Measurements from ENCODE around the gene C1orf159.

C1orf159 gene

DNA sequence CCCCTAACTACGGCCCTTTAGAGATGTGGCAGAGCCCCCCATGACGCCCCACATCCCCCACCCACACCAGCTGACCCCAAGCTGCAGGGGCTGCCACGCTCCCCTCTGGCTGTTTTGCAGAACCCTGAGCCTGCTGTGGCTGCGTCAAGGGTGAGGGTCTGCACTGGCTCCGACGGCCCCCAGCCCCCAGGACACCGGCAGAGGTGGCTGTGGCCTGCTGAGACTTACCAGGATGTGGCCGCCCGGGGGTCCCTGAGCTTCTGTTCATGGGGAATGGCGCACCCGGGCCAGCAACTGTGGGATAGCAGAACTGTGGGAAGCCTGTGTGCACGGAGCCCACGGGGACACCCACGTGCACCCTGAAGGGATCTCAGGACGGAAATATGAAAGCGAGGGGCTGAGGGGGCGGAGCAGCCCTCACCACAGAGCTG lies 29.0 kb downstream of the C1orf159 start:
- DNase-seq (ENCODE audit: low read depth): no peak
- TF ChIP-seq CTCF (IDR thresholded peaks at IDR 0.05; ENCODE audit: low read length, missing control alignments): no peak
- no peak overlapping the region for H3K4me3 ChIP-seq (replicated peaks; ENCODE audit: low read depth, low read length)

DNA sequence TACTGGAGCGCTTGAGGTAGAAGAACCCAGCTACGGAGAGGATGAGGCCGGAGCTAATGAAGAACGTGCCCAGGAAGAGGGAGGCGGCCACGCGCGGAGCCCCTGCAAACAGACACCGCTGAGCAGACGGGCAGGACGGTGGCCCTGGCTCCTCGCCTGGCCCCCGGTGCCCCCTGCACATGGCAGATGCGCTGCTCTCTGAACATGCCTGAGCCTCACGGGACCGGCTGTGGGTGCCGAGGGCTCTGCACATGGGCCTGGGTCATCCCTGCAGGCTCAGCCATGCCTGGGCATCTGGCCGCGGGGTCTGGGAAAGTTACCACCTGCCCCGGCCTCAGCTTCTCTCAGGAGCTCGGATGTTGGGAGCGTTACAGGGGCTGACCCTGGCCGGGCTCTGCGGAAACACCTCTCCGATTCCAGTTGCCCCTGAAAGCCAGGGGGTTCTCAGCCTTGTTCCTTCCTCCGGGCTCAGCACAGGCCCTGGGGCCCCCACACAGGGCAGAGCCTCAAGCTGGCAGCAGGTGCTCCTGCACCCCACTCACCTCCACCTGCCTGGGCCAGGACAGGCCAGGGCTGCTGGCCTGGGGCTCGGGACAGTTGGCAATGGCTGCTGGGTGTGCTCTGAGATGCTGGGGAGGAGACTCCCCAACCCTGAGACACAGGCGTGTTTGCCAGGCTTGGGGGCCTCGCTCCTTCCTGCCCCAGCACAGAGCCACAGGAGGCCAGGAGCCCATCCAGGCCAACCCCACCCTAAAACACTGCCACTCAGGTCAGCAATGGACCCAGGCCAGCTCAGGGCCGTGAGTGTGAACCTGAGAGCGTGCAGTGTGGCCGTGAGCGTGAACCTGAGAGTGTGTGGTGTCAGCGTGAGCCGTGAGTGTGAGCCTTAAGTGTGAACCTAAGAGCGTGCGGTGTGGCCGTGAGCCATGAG lies 29.7 kb downstream of the C1orf159 start:
- H3K4me3 ChIP-seq (replicated peaks; ENCODE audit: low read depth, low read length): no peak overlapping the region
- DNase-seq (ENCODE audit: low read depth): no peak
- no peak for TF ChIP-seq CTCF (IDR thresholded peaks at IDR 0.05; ENCODE audit: low read length, missing control alignments)

DNA sequence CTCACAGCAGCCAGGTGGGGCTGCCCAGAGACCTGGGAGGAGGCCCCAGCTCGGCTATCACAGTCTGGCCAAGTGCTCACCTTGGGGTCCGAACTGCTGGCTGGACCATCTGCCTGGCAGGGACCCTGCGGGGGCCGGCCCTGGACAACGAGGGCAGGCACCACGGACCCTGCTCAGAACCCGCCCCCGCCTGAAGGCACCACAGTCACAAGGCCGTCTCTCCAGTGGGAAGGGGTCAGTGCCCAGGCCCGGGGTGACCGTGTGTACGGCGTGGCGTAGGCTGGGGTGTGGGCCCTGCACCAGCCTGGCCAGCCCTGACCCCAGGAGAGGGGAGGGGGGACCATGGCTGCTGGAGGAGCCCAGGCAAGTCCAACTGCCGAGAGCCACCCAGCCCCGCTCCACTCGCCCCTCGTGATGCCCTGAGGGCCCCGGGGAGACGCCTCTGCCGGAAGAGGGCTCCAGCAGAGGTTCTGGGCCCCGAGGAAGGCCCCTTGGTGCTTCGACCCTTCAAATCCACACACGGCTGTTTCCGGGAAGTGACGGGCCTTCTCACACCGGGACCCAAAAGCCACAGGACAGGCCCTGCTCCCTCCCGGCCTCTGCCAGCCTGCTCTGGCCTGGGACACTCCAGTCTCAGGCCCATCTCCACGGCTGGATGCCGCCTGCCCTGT lies 30.6 kb downstream of the C1orf159 start:
- TF ChIP-seq CTCF (IDR thresholded peaks at IDR 0.05; ENCODE audit: low read length, missing control alignments): no peak
- no peak for DNase-seq (ENCODE audit: low read depth)
- no peak overlapping the region for H3K4me3 ChIP-seq (replicated peaks; ENCODE audit: low read depth, low read length)

GRCh38 chr1:1084372-1085170 lies 31.3 kb downstream of the C1orf159 start:
- no peak for TF ChIP-seq CTCF (IDR thresholded peaks at IDR 0.05; ENCODE audit: low read length, missing control alignments)
- DNase-seq (ENCODE audit: low read depth): no peak
- no peak overlapping the region for H3K4me3 ChIP-seq (replicated peaks; ENCODE audit: low read depth, low read length)

DNA sequence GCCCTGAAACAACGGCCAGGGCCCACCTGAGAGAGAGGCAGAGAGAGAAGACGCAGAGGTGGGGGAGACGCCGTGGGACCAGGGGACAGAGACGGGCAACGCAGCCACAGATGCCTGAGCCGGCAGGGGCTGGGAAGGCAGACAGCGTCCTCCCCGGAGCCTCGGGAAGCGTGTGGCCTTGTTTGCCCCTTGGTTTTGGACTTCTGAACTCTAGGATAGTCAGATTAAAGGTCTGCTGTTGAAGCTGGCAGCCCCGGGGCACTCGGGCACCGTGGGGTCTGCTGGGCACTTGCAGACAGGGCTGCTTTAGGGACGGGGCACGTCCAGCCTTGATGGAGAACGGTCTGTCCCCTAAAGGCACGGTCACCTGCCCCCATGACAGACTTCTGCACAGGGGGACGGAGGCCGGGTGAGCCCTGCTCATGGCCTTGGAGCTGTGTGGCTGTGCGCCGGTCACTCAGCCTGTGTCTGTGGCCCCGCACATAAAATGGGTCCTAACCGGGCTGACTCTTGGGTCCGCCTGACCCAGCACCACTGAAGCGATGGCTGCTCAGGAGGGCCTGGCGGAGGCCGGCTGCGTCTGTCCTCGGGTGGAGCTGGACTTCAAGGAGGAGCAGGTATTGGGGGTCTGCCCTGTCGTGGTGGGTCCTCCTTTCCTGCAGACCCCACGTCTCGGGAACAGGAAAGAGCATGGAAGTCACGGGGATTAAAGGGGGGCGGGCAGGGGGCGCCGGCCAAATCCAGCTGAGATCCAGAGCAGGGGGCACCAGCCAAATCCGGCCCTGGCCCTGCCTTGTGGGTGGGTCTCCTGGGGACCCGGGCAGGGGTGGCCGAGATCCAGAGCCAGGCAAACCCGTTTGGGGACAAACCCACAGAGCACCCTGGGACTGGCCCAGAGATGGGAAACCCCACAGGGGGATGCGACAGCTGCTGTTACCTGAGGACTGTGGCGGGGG lies 32.2 kb downstream of the C1orf159 start:
- DNase-seq (ENCODE audit: low read depth): no peak
- TF ChIP-seq CTCF (IDR thresholded peaks at IDR 0.05; ENCODE audit: low read length, missing control alignments): no peak
- no peak overlapping the region for H3K4me3 ChIP-seq (replicated peaks; ENCODE audit: low read depth, low read length)

Measured in fibroblast of pulmonary artery (primary cell).